HG03460 (cell line): ENCODE results near the gene WDFY4.

Experiments used
- ATAC-seq: cut with Tn5 transposase; IDR thresholded peaks from one replicate; pipeline ENCODE4 v1.9.1; 2021; ENCODE audit not compliant: unreplicated experiment

WDFY4 gene

DNA sequence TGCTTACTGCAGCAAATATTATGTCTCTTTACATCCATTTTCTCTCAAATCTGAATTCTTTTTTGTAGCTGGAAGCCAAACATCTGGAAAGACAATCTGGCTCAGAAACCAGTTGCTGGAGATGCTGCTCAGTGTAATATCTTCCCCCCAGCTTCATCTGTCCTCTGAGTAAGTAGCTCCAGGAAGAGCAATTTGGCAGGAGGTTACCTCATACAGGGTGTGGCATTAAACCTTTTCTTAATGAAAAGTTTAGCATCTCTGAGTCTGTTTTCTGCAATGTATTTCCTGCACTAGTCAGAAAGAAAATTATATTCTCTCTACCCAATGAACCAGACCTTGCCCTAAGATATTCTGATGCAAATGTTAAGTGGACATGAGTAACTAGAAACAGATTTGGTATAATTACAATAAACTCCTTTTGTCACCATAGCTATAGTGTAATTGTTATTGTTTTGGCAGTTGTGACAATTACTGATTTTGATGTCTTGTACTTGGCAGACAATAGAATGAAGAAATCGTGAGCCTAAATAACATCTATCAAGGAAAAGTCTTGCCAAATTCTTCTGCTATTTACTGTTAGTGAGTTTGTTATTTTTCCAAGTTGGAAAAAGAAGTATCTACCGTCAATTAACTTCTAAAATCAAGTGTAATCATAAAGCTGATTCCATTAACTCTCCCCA, 123.3 kb downstream of the WDFY4 start:
- no peak for ATAC-seq

DNA sequence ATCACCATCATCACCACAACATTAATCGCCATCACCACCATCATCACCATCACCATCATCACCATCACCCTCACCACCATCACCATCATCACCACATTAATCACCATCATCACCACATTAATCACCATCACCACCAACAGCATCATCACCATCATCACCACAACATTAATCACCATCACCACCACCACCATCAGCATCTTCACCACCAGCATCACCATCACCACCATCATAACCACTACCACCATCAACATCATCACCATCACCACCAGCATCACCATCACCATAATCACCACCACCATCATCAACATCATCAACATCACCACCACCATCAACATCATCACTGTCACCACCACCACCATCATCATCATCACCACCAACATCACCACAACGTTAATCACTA, 124.6 kb downstream of the WDFY4 start:
- no peak for ATAC-seq

DNA sequence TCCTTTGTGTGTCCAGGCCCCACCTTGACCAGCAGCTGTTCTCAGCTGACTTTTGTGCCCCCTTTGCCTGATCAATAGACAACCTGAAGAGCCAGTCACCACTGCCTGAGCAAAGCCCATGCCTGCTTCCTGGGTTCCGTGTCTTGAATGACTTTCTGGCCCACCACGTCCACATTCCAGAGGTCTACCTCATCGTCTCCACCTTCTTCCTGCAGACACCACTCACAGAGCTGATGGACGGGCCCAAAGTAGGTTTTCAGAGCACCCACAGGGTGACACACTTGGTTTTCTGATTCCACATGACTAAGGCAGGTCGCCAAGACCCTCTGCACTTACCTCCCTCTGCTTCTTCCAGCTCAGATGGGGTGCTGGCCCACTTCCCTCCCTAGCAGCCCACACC, 126.8 kb downstream of the WDFY4 start:
- ATAC-seq: no peak

DNA sequence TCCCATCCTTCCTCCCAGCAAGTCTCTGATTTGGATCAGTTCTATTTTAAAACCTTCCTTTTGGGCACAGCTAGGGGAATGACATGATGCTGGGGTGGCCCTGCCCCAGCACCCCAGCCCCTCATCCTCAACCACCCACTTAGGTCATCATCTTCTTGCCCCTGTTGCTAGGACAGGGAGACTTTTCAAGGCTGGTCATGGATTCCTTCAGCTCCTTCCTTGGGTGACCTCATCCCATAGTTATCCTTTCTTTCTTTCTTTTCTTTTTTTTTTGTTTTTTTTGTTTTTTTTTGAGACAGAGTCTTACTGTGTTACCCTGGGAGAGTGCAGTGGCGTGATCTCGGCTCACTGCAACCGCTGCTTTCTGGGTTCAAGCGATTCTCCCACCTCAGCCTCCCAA, 127.2 kb downstream of the WDFY4 start:
- no peak for ATAC-seq

DNA sequence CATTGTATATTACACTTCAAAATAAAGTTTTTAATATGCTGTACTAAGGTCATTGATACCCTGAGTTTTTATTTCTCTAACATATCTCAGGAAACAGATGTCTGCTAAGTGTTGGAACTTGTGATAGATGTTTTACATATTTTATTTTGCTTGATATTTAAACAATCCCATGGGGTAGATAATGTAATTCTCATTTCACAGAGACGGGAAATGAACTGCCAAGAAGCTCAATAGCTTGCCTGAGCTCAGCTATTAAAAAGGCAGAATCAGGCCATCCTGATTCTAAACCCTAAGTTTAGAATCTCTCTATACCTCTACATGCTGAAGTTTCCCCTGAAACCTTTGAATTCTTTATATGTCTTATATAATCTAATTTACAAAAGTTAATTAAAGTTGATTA, 128.6 kb downstream of the WDFY4 start:
- ATAC-seq: no peak

DNA sequence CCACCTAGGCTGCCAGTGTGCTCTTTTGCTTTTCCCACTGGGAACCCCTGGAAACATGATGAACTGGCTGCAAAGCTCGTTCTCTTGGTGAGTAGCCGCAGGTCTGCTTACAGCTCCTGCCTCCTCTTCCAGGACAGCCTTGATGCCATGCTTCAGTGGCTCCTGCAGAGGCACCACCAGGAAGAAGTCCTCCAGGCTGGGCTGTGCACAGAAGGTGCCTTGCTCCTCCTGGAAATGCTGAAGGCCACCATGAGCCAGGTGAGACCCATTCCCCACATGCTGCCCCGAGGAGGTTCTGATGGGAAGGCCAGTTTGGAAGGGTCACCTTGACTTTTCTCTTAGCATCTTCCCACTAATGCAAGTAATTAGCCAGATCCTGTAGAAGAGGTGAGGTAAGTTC, 129.2 kb downstream of the WDFY4 start:
- no peak for ATAC-seq

DNA sequence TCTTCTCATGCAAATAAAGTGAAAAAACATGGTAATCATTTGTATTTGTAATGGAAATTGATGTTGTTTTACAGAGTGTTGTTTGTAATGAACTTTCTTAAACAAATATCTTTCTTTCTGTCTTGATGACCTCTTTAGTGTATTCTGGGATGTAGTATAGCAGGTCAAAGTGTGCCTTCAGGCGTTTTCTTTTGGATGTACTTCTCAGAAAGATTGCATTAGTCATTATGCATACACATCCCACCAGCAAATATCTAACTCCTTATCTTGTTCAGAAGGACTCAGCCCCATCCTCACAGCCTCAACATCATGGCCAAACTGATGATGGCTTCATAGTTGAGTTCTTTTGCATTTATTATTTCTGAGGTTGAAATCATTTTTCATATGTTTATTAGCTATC, 130.3 kb downstream of the WDFY4 start:
- ATAC-seq: no peak

DNA sequence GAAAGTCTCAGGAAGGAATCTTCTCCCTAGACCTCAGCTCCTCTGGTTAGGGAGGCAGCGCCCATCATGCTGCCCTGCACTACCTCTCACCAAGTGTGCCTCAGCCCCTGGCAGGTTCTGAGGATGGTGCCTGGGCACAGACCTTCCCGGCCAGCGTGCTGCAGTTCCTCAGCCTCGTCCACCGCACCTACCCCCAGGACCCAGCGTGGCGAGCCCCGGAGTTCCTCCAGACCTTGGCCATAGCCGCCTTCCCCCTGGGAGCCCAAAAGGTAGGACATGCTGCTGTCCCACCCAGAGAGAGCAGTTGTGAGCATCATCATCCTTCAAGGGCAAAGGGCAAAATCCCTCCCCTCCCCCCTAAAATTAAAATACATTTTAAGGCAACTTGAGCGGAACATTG, 132.5 kb downstream of the WDFY4 start:
- no peak for ATAC-seq

DNA sequence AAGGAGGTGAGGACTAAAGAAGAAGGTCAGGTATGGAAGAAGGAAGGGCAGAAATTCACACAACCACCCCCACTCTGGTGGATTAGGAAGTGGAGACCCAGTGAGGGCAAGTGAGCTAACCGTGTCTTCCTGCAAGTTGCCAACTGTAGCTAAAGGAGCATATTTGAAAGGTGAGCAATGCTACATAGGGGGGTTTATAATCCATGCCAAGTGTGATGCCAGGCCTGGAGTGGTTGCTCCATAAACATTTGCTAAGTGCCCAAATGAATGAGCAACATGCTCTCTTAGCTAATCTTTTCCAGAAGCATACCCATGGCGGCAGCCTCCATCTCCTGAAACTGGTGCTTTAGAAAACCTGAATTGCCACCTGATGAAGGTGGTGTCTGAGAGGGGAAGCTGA, 133.4 kb downstream of the WDFY4 start:
- ATAC-seq: no peak

DNA sequence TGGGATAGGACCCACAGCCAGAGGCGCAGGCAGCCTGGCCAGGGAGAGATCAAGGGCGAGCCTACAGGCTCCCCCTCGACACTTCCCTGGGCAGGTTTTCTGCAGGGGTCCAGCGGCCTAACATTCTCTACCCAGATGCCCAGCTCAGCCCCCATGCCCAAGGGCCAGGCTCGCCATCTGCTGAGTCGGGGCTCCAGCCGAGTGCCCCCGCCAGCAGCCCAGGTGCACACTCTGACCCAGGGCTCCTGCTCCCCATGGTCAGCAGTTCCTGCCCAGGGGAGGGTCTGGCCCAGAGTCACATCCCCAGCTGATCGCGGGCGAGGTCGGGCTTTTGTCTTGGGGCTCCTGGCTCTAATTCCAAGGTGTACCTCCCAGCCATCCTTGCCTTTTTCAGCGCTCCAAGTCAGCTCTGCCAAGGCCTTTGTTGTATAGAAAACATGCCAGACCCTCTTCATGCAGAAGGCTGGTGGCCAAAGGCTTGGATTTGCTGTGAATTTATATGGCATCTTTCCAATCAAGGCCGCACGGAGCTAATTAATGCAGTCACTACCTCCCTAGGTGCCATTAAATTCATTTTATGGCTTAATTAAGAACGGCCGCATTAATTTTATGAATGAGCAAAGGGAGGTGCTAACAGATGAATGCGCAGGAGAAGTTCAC, 134.3 kb downstream of the WDFY4 start:
- ATAC-seq: no peak

DNA sequence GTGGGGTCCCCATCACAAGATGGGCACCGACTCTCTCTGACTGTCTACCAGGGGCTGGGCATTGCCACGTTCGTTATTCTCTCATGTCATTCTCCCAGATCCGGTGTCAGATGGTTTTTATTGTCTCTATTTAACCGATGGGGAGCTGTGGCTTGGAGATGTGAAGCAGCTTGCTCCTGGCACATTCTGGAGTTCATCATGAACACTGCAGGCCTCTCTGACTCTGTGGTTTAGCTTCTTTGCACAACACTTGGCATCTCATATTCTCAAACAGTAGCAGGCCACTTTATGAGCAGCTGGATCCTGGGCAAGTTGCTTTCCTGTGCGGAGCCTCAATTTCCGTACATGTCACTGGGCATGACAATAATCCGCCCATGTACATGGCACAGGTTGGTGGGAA, 135.1 kb downstream of the WDFY4 start:
- ATAC-seq: no peak

DNA sequence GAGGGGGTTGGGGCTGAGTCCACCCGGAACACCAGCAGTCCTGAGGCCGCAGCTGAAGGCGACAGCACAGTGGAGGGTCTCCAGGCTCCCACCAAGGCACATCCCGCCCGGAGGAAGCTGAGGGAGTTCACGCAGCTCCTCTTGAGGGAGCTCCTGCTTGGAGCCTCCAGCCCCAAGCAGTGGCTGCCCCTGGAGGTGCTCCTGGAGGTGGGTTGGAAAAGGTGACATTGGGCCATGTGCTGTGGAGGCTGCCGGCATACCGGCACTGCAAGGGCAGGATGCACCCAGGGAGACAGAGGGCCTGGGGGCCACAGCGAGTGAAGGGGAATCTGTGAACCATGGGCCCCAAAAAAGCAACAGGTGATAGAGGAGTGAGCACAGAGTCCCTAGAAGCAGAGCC, 135.6 kb downstream of the WDFY4 start:
- ATAC-seq: no peak

DNA sequence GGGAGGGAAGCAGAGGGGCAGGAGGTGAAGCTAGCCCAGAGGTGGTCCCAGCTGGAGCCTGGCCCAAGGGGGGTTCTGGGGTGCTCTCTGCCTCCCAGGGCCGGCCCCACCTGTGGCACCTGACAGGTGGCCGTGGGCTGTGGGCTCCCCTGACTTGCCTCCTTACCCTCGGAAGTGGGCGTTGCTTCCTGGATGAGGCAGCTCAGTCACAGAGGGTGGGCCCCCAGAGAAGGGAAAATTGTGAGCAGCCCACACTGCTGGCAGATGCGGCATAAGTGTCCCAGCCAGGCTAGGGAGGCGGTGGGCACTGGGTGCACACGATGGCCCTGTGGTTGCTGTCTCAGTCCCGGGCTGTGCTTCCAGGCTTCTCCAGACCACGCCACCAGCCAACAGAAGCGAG, 136.0 kb downstream of the WDFY4 start:
- ATAC-seq: no peak

DNA sequence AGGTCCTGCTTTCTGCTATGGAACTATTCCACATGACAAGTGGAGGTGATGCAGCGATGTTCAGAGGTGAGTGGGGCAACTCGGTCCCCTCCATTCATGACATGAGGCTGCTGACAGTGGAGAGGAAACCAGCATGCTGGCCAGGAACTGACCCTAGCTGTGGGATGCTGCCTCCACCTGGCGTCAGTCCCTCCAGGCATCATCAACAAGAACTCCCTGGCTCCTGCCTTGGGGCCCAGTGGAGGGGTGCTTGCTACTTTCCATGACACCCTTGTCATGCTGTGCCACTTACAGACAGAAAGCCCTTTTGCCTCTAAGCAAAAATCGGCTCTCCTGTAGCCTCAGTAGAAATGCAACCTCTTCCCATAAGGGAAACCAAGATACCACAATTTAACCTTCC, 136.4 kb downstream of the WDFY4 start:
- no peak for ATAC-seq

DNA sequence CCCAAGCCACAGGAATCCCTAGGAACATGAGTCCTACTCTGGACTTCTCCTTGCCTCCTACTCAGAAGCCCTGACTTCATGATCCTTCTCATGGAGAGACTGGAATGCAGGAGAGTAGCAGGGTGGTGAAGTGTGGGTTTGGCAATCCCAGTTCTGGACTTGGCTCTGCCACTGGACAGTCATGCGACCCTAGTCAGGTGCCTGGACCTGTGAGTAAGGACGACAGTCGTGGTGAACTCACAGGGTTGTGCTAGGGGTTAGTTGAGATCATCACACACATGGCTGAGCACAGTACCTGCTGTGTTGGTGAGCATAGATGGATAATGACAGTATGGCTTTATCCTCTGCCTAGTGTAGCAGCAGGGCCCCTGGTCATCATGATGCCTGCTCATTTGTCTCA, 137.0 kb downstream of the WDFY4 start:
- ATAC-seq: no peak

DNA sequence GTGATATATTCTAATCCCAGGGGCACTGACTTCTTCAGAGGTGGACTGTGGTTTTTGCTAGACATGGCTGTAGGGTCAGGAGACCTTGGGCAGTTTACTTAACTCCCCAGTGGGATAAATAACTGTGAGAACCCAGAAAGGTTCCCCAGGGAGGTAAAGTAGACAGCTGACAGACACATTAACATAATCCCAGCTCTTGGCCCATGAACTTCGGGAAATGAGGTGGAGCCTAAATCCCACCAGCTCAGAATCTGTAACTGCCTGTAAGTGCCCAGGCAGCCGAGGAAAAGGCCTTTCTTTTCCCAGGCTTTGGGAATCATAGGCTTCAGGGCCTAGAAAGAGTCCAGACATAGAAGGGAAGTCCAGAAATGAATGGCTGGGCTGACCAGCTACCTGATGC, 149.0 kb downstream of the WDFY4 start:
- ATAC-seq: no peak

DNA sequence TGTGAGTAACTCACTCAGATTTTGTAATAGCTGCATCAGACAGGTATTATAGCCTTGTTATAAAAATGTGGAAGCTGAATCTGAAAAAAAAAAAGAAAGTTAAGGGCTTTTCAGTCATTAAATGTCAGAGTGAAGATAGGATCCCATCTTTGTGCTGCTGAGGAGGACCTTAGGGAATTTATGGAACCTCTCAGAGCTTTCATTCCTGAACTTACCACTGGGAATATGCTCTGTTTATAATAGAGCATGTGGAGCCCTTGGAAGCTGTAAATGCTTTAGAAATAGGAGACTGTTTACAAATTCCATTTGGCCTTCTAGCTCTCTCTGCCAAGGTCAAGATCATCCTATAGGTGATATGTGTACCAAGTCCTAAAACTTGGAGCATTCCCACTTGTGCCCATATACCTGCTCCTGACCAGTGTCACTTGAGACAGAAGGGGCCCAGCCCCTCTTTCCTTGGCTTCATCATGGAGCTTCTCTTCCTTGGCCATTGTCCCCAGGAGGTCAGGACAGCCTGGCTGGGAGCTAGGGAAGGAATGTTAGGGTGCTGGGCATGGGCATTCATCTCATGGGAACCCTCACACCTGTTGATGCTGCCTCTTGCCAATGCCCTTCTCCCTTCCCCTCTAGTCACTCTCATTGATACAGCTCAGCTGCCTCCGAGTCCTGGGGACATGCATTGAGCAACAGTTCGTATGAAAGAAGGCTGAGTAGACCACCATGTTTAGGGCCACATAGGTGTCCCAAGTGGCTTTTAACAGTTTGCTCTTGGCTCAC, 149.7 kb downstream of the WDFY4 start:
- no peak for ATAC-seq

DNA sequence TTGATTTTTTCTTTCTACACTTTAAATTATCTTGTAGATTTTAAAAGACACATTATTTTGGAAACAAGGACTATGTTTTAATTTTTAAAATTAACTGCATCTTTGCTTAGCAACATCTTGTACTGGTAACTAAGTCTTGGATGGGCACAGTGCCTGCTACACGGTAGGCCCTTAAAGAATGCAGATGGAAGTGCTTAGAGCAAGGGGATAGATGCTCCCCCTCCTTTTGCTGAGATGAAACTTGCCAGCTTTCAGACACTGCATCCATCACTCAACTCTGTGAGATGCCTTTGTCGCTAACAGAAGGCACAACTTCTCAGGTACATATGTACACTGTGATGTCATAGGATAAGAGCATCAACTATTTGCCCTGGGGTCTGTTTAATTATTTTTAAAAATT, 151.1 kb downstream of the WDFY4 start:
- ATAC-seq: no peak

DNA sequence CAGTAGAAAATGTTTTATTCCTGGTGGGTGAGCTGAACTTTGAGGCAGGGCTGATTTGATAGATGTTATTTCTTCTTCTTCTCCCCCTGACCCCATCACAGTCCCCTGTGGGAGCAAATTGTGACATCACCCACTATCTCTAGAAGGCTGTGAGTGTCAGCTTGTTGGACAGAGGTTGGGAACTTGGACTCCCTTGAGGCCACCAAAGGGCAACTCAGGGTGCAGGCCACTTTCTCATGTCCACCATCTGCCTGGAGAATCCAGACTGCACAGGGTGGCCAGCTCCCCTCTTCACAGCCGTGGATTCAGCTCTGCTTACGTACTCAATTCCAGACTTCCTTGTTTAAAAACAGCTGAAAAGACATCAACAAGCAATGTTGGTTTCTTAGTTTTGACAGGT, 151.9 kb downstream of the WDFY4 start:
- ATAC-seq: no peak

DNA sequence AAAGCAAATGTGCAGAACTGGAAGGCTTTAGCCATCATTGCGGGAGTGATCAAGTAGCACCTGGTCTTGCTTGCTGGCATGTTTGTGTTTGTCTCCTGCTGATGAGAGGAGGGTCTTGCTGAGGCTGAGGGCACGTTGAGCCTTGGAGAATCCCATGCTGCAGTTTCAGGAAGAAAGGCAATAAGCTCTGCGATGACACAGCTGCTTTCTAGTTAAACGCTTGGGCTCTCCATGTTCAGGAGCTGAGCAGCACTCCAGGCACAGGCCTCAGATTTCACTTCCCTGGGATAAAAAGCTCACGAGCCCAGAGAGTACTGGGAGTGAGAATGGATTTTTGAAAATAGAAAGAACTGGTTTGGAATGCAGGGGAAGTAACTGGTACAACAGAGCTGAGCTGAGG, 154.2 kb downstream of the WDFY4 start:
- ATAC-seq: no peak

DNA sequence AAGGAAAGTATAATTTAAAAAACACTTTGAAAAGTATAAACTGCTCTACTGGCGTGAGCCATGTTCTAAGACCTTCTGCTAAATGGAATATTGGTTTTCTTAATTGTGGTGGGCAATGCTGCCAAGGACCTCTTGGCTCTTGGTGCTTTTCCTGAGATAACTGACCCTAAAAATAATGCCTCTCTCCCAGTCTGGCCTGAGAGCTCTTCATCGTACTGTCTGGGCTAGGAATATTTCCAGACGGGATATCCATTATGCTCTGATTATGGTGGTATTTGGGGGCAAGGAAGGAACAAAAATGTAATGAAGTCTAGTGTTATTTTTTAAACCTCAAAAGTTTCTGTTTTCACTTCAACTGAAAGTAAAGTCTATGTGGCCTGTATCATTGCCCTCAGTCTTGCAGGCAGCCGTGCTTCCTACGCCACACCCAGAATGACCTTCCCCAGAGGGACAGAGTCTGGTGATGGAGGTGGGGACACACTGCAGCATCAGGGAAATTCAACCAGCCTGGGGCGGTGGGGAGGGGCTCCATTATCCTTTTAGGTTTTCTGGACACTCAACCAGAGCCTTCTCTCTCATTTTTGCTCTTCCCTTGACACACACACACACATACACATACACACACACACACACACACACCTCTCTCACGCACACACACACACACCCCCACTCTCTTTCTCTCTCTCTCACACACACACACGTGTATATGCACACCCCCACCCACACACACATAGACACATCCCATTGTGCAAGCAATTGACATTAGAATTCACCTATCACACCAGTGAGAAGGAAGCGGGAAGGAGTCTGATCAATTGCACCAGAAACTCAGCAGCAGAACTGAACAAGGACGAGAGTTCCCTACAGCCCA, 155.4 kb downstream of the WDFY4 start:
- no peak for ATAC-seq
